Measurements from ENCODE around the gene EIF4G1. TPM values are rescaled to one million over a fixed set of nuclear protein-coding genes. Genes with fewer than 3 reads are reported as not detected.

The EIF4G1 gene
- total and polyA plus RNA-seq, 2 donors (not counting 3 experiments of a cell fraction or from before 2014, with no cell fraction given), result 355 to 532 TPM

GRCh38 chr3:184359610-184360009, 45.2 kb downstream of the EIF4G1 start:
- Histone ChIP-seq H3K4me1 (ENCODE audit: control insufficient read depth, extremely low read depth, insufficient read depth, low read length) (peaks cover 12% of the 10 kb centered on the region), H2AFZ (ENCODE audit: low read depth, low read length) (no peak overlapping the region), H3K9me3 (replicated peaks; ENCODE audit: control insufficient read depth, insufficient read depth, low read length) (no peaks in the 10 kb centered on the region), H3K4me2 (ENCODE audit: insufficient read depth, low read length) (no peak overlapping the region), H3K36me3 (ENCODE audit: control insufficient read depth in 2 of 2, extremely low read depth in 1 of 2, insufficient read depth in 2 of 2, low read length in 2 of 2) (peaks cover 0 to 1% of the 10 kb centered on the region in 2 experiments), H3K27ac (ENCODE audit: insufficient read depth, low read depth, low read length) (no peak overlapping the region), H3K9me1 (replicated peaks; ENCODE audit: control insufficient read depth, extremely low read depth, insufficient read depth, low read length) (no peaks in the 10 kb centered on the region), H3K27me3 (ENCODE audit: control insufficient read depth in 2 of 2, insufficient read depth in 2 of 2, low read length in 2 of 2) (no peaks in the 10 kb centered on the region), H4K20me1 (replicated peaks; ENCODE audit: control insufficient read depth, extremely low read depth, insufficient read depth, low read length) (no peaks in the 10 kb centered on the region), H3K9ac (replicated peaks; ENCODE audit: extremely low read depth, insufficient read depth, low read length) (no peak overlapping the region), H3K79me2 (ENCODE audit: control insufficient read depth, insufficient read depth, low read length) (peaks cover 14% of the 10 kb centered on the region), H3K4me3 (replicated peaks in 1 of 3; ENCODE audit: insufficient read depth in 1 of 3, low read depth in 1 of 3, low read length in 3 of 3) (no peak overlapping the region)
- intact Hi-C loops (cut with micrococcal nuclease), result no loop called here
- dilution Hi-C loops (cut with MboI; ENCODE audit: extremely low pct_ligation_motif_present, low sequenced_read_pairs), result no loop called here
- TF ChIP-seq GATA2 (IDR thresholded peaks at IDR 0.05; ENCODE audit: insufficient read depth, insufficient read length, low read depth, low read length), result no peak
- no peak for TF ChIP-seq MYC (IDR thresholded peaks at IDR 0.05; ENCODE audit: low read depth, low read length)
- TF ChIP-seq EZH2 (IDR thresholded peaks at IDR 0.05; ENCODE audit: borderline replicate concordance, low read depth, low read length, severe bottlenecking), result no peak
- no peak for TF ChIP-seq POLR2AphosphoS5 (IDR thresholded peaks at IDR 0.05; ENCODE audit: insufficient read depth, low read depth, low read length)
- TF ChIP-seq JUN (IDR thresholded peaks at IDR 0.05; ENCODE audit: borderline replicate concordance, insufficient read depth, insufficient read length, low read depth), result no peak
- TF ChIP-seq, protein P1, sequence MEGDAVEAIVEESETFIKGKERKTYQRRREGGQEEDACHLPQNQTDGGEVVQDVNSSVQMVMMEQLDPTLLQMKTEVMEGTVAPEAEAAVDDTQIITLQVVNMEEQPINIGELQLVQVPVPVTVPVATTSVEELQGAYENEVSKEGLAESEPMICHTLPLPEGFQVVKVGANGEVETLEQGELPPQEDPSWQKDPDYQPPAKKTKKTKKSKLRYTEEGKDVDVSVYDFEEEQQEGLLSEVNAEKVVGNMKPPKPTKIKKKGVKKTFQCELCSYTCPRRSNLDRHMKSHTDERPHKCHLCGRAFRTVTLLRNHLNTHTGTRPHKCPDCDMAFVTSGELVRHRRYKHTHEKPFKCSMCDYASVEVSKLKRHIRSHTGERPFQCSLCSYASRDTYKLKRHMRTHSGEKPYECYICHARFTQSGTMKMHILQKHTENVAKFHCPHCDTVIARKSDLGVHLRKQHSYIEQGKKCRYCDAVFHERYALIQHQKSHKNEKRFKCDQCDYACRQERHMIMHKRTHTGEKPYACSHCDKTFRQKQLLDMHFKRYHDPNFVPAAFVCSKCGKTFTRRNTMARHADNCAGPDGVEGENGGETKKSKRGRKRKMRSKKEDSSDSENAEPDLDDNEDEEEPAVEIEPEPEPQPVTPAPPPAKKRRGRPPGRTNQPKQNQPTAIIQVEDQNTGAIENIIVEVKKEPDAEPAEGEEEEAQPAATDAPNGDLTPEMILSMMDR (IDR thresholded peaks at IDR 0.05; ENCODE audit: extremely low read depth in 1 of 2, insufficient read depth in 1 of 2, low read depth in 1 of 2, low read length in 2 of 2), result no peak
- TF ChIP-seq FOS (IDR thresholded peaks at IDR 0.05; ENCODE audit: borderline replicate concordance, insufficient read depth, low read length), result no peak
- no peak for TF ChIP-seq POLR2A (IDR thresholded peaks at IDR 0.05; ENCODE audit: low read depth, low read length)
- TF ChIP-seq MAX (IDR thresholded peaks at IDR 0.05; ENCODE audit: insufficient read depth, insufficient read length), result no peak
- CTCF ChIA-PET, result interaction anchor here (1.5 kb wide), 1 partner anchor 18 kb away, joined by 5 read pairs; no protein-coding TSS in a partner anchor
- BruUV-seq (replicated peaks), result no TSS peak
- DNase-seq (ENCODE audit: low read depth, low spot score) (no peak), FAIRE-seq (no peak)
- POLR2A ChIA-PET, result no interaction called here
